CD4-positive, alpha-beta T cell treated with Interleukin-12 subunit alpha and Interleukin-12 subunit beta, for 1 hour (primary cell): ENCODE results near the gene STIL.
"Not testable (repeated sequence)": the region's sequence is repeated elsewhere in the genome, so short reads cannot be mapped to it uniquely, and the experiment has no call there.

Experiments used
- DNase-seq: peaks from one replicate; pipeline ENCODE4 v3.0.0-alpha.2; 2020

STIL gene

GRCh38 chr1:47313915-47314664 is at the start of gene STIL:
Gene STIL, minus strand, starts transcription at chr1:47314147. Its CDS starts 3,828 bp downstream, at chr1:47310319.
- peak; percentile 98 for DNase-seq

- DNase-seq, result no peak
Observed at GRCh38 chr1:47362828-47363227, 48.9 kb upstream of the STIL start.

- no peak for DNase-seq
Observed at GRCh38 chr1:47361380-47361779, 47.4 kb upstream of the STIL start.

DNA sequence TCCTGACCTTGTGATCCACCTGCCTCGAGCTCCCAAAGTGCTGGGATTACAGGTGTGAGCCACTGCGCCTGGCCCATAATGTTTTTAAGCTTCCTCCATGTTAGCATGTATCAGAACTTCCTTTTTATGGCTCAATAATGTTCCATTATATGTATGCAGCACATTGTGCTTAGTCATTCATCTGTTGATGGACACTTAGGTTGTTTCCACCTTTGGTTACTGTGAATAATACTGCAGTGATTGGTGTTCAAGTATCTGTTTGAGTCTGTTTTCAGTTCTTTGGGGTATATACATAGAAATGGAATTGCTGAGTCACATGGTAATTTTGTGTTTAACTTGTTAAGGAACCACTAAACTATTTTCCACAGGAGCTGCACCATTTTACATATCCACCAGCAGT is 37.4 kb upstream of the STIL start:
- DNase-seq, result no peak

- no peak for DNase-seq
Observed at GRCh38 chr1:47348246-47348645, 34.3 kb upstream of the STIL start.

GRCh38 chr1:47347735-47348134 is 33.8 kb upstream of the STIL start:
- no peak for DNase-seq

GRCh38 chr1:47346979-47347378 is 33.0 kb upstream of the STIL start:
- not testable (repeated sequence) for DNase-seq

DNA sequence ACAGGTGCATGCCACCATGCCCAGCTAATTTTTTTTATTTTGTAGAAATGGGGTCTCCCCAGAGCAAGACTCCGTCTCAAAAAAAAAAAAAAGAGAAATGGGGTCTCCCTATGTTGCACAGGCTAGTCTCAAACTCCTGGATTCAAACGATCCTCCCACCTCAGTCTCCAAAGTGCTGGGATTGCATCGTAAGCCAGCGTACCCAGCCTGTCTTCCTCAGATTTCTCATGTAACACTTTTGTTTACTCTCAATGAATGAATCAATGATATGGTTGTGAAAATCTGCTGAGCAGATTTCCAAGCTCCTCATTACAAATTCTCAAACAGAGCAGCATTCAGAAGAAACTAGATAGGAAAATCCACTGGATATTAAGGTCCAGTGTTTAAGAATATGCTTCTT is 26.3 kb upstream of the STIL start:
- DNase-seq, result no peak

- no peak for DNase-seq
Observed at GRCh38 chr1:47338249-47339077, 24.5 kb upstream of the STIL start.

DNA sequence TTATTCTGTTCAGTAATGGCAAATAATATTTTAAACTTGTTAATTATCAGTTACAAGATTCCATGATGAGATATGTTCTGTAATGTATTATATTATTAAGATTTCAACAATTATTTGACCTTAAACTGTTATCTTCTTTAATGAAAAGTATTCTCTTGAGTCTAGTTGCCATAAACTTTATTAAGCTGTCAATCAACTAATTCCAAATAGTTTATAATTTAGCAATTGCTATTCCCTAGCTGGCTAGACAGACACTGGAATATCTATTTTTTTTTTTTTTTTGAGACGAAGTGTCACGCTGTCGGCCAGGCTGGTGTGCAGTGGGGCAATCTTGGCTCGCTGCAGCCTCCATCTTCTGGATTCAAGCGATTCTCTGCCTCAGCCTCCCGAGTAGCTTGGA is 23.4 kb upstream of the STIL start:
- DNase-seq, result no peak

- no peak for DNase-seq
Observed at GRCh38 chr1:47334765-47335435, 21.0 kb upstream of the STIL start.

DNA sequence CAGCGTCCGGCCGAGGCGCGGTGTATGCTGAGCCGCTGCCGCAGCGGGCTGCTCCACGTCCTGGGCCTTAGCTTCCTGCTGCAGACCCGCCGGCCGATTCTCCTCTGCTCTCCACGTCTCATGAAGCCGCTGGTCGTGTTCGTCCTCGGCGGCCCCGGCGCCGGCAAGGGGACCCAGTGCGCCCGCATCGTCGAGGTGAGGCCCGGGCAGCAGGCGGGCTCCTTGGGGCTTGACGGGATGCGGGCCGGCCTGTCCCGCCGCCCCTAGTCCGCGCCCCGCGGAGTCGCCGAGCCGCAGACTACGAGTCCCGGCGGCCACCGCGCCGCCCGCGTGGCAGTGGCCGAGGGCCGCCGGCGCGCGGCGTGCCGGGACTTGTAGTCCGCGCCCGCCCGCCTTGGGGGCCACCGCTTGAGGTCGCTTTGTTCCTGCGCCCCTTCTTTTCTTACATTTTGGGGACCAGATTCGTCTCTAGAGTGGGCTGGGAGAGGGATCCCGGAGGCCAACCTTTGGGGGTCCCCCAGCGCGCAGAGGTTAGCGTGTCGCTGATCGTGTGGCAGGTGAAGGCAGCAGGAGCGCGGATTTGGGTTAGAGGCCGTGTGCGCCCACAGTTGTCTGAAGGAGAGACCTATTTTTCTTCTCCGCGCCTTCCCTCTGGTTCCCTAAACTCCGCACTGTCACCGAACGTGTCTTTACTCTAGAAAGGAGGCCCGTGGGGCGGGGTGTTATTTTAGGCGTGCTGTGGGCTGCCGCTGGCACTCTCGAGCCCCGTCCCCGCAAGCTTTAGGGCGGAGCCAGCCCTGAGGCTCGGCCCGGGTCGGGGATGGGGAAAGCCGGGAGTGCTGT is 20.2 kb upstream of the STIL start:
- peak; percentile 77 for DNase-seq

GRCh38 chr1:47333578-47333921 is 19.6 kb upstream of the STIL start, which contains the start of gene CMPK1:
Gene CMPK1, plus strand, starts transcription at chr1:47333790. Its CDS starts 156 bp downstream, at chr1:47333946.
- DNase-seq, result peak; percentile 85

- no peak for DNase-seq
Observed at GRCh38 chr1:47332779-47333577, 19.0 kb upstream of the STIL start.

DNA sequence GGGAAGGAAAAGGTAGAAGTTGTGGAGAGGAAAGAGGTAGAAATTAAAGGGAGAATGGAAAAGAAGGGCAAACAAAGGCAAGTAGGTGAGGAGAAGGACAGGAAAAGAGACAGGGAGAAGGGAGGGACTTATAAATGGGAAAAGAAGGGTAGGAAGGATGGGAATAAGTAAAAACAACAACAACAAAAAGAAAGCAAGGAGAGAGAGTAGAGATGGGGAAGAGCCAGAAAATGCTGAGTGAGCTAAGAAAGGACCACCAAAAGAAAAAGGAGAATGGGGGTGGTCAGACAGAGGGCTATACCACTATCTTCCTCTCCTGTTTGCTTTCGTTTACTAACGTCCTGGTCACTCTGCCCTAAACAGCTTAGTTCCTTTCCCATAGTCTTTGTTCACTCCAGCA is 17.9 kb upstream of the STIL start:
- no peak for DNase-seq

DNA sequence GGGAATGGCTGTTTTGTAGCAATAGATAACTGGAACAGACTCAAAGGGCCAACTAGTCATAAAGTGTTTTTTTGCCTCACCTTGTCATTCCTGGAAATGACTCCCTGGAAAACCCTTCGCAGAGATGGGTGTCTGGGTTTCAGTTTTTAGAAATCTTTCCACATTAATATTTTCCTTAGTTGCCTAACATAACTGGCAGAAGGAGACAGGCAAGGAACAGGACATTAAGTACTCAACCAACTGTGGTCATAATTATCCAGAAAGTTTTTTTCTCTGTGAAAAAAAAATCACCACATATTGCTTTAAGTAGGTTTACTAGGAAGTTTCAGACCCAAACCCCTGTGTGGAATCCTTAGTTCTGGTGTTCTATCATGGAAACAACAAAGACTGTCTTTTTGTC is 16.3 kb upstream of the STIL start:
- no peak for DNase-seq

DNA sequence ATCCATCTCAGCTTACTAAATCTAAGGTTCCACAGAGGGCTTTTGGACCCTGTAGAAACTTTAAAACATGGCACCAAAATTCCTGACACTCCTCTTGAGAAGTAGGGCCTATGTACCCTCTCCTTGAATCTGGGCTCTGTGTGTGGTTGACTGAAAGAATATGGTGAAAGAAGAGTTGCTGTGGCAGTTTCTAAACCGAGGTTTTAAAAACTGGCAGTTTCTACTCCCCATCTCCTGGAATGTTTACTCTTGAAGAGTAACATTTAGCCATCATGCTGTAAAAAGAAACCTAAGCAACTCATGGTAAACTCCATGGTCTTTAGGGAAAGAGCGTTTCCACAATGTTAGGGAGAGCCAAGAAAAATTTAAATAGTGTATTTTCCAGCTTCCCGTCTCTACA is 15.0 kb upstream of the STIL start:
- DNase-seq, result no peak

GRCh38 chr1:47326271-47326670 is 12.3 kb upstream of the STIL start:
- no peak for DNase-seq

DNA sequence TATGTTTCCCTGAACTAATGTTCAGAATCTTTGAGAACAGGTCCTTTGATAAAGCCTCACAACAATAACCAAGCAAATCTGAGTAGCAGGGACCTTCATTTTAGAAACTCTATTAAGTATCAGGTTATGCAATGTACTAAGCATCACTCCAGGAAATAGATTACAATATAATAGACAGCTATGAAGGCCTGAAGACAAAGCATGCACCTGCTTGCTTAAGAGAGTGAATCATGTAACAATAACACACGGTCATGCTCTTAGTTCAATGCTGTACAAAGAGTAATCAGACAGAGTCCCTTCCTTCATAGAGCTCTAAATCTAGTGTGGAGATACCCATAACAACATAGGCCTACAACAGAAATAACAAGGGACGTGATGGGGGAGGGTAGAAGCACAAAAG is 11.6 kb upstream of the STIL start:
- no peak for DNase-seq

DNA sequence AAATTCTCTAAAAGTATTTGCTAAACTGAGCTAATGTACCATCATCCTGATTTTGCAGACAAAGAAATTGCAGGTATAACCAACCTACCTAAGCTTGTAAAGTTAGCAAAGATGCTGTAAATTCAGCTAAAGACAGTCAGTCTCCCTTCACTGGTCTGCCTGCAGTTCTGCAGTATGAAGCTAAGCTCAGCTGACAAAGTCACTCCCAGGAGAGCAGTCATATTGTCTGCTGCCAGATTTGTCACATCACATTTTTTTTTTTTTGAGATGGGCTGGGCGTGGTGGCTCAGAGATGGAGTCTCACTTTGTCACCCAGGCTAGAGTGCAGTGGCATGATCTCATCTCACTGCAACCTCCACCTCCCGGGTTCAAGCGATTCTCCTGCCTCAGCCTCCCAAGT is 10.7 kb upstream of the STIL start:
- no peak for DNase-seq

GRCh38 chr1:47323599-47324031 is 9.7 kb upstream of the STIL start:
- no peak for DNase-seq

DNA sequence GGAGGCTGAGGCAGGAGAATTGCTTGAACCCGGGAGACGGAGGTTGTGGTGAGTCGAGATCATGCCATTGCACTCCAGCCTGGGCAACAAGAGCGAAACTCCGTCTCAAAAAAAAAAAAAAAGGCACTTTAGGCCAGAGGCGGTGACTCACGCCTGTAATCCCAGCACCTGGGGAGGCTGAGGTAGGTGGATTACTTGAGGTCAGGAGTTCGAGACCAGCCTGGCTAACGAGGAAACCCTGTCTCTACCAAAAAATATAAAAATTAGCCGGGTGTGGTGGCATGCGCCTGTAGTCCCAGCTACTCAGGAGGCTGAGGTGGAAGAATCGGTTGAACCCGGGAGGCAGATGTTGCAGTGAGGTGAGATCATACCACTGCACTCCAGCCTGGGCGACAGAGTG is 6.0 kb upstream of the STIL start:
- DNase-seq, result not testable (repeated sequence)
